Effector memory CD4-positive, alpha-beta T cell (primary cell): ENCODE measurements around the gene MYH9.

Source experiments
- DNase-seq, 3 donors: peaks; one replicate each; pipeline ENCODE4 v3.0.0-alpha.2; 2020
- H3K27ac ChIP-seq: 2 replicates; pipeline ENCODE4 v1.7.0; 2013; ENCODE audit warnings: mild to moderate bottlenecking, low read length, moderate library complexity; ENCODE audit not compliant: insufficient read depth, poor library complexity, severe bottlenecking
- H3K27me3 ChIP-seq: replicated peaks from 2 replicates; pipeline ENCODE4 v1.7.0; 2013; ENCODE audit warnings: mild to moderate bottlenecking, low read length; ENCODE audit not compliant: insufficient read depth, control insufficient read depth, poor library complexity, severe bottlenecking
- H3K36me3 ChIP-seq: 2 replicates; pipeline ENCODE4 v1.7.0; 2013; ENCODE audit warnings: mild to moderate bottlenecking, low read length, moderate library complexity; ENCODE audit not compliant: control insufficient read depth, insufficient read depth
- H3K4me1 ChIP-seq: 2 replicates; pipeline ENCODE4 v1.7.0; 2013; ENCODE audit warnings: low read length, mild to moderate bottlenecking; ENCODE audit not compliant: control insufficient read depth, insufficient read depth, poor library complexity, severe bottlenecking
- H3K4me3 ChIP-seq: 2 replicates; pipeline ENCODE4 v1.7.0; 2013; ENCODE audit warnings: low read length, low read depth, mild to moderate bottlenecking; ENCODE audit not compliant: insufficient read depth, poor library complexity, severe bottlenecking
- H3K9me3 ChIP-seq: 2 replicates; pipeline ENCODE4 v1.7.0; 2013; ENCODE audit warnings: mild to moderate bottlenecking, low read length, moderate library complexity; ENCODE audit not compliant: control insufficient read depth

MYH9 gene

GRCh38 chr22:36349726-36350125, 38.0 kb downstream of the MYH9 start:
- H3K36me3 ChIP-seq: peaks cover 35% of the 10 kb centered on the region
- H3K4me3 ChIP-seq: no peak overlapping the region
- no peak for DNase-seq
- no peaks in the 10 kb centered on the region for H3K27me3 ChIP-seq
- peaks cover 51% of the 10 kb centered on the region for H3K4me1 ChIP-seq
- peak overlapping the region; percentile 38 for H3K27ac ChIP-seq
- H3K9me3 ChIP-seq: no peaks in the 10 kb centered on the region

- peaks cover 52% of the 10 kb centered on the region for H3K4me1 ChIP-seq
- H3K4me3 ChIP-seq: no peak overlapping the region
- H3K9me3 ChIP-seq: no peaks in the 10 kb centered on the region
- peak overlapping the region; percentile 38 for H3K27ac ChIP-seq
- H3K36me3 ChIP-seq: peaks cover 41% of the 10 kb centered on the region
- H3K27me3 ChIP-seq: no peaks in the 10 kb centered on the region
- no peak for DNase-seq
Observed at GRCh38 chr22:36348760-36349159, 39.0 kb downstream of the MYH9 start.

GRCh38 chr22:36347094-36347493, 40.7 kb downstream of the MYH9 start:
- Histone ChIP-seq H3K36me3 (peaks cover 56% of the 10 kb centered on the region), H3K27me3 (no peaks in the 10 kb centered on the region), H3K4me3 (no peak overlapping the region), H3K4me1 (peaks cover 45% of the 10 kb centered on the region), H3K9me3 (no peaks in the 10 kb centered on the region), H3K27ac (peak overlapping the region; percentile 47)
- DNase-seq: no peak

- no peak for DNase-seq
- Histone ChIP-seq H3K9me3 (no peaks in the 10 kb centered on the region), H3K27me3 (no peaks in the 10 kb centered on the region), H3K27ac (peak overlapping the region; percentile 39), H3K4me1 (peaks cover 44% of the 10 kb centered on the region), H3K36me3 (peaks cover 79% of the 10 kb centered on the region), H3K4me3 (no peak overlapping the region)
Observed at GRCh38 chr22:36344106-36344827, 43.5 kb downstream of the MYH9 start.

GRCh38 chr22:36343720-36344105, 44.1 kb downstream of the MYH9 start:
- peak overlapping the region; percentile 39 for H3K27ac ChIP-seq
- no peaks in the 10 kb centered on the region for H3K9me3 ChIP-seq
- no peak overlapping the region for H3K4me3 ChIP-seq
- peaks cover 79% of the 10 kb centered on the region for H3K36me3 ChIP-seq
- peaks cover 48% of the 10 kb centered on the region for H3K4me1 ChIP-seq
- no peak for DNase-seq
- H3K27me3 ChIP-seq: no peaks in the 10 kb centered on the region

- Histone ChIP-seq H3K4me1 (peaks cover 50% of the 10 kb centered on the region), H3K36me3 (peaks cover 77% of the 10 kb centered on the region), H3K9me3 (no peaks in the 10 kb centered on the region), H3K4me3 (no peak overlapping the region), H3K27ac (peak overlapping the region; percentile 39), H3K27me3 (no peaks in the 10 kb centered on the region)
- no peak for DNase-seq
Observed at GRCh38 chr22:36343070-36343719, 44.6 kb downstream of the MYH9 start.

GRCh38 chr22:36341640-36342041, 46.1 kb downstream of the MYH9 start:
- H3K9me3 ChIP-seq: no peaks in the 10 kb centered on the region
- no peak for DNase-seq
- peaks cover 68% of the 10 kb centered on the region for H3K36me3 ChIP-seq
- no peaks in the 10 kb centered on the region for H3K27me3 ChIP-seq
- peak overlapping the region; percentile 39 for H3K27ac ChIP-seq
- no peak overlapping the region for H3K4me3 ChIP-seq
- peaks cover 63% of the 10 kb centered on the region for H3K4me1 ChIP-seq

- peaks cover 64% of the 10 kb centered on the region for H3K36me3 ChIP-seq
- no peak for DNase-seq
- peaks cover 73% of the 10 kb centered on the region for H3K4me1 ChIP-seq
- H3K27me3 ChIP-seq: no peaks in the 10 kb centered on the region
- no peaks in the 10 kb centered on the region for H3K9me3 ChIP-seq
- H3K27ac ChIP-seq: peak overlapping the region; percentile 54
- H3K4me3 ChIP-seq: no peak overlapping the region
Observed at GRCh38 chr22:36340621-36341020, 47.1 kb downstream of the MYH9 start.

- Histone ChIP-seq H3K27me3 (no peaks in the 10 kb centered on the region), H3K4me1 (peaks cover 80% of the 10 kb centered on the region), H3K36me3 (peaks cover 58% of the 10 kb centered on the region), H3K27ac (peak overlapping the region; percentile 54), H3K9me3 (no peaks in the 10 kb centered on the region), H3K4me3 (no peak overlapping the region)
- no peak for DNase-seq
Observed at GRCh38 chr22:36339171-36340065, 48.3 kb downstream of the MYH9 start.
